ENCODE measurements around the gene PDE4C.
"Not testable (repeated sequence)": the region's sequence is repeated elsewhere in the genome, so short reads cannot be mapped to it uniquely, and the experiment has no call there.

DNA sequence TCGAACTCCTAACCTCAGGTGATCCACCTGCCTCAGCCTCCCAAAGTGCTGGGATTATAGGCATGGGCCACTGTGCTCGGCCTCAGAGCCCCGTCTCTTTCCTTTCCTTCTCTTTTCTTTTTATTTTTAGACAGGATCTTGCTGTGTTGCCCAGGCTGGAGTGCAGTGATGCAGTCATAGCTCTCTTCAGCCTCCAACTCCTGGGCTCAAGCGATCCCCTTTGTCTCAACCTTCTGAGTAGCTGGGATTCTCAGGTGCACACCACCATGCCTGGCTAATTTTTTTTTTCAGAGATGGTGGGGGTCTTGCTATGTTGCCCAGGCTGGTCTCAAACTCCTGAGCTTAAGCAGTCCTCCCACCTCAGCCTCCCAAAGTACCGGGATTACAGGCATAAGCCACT, 16.3 kb downstream of the PDE4C start:
- TF ChIP-seq, protein P1, sequence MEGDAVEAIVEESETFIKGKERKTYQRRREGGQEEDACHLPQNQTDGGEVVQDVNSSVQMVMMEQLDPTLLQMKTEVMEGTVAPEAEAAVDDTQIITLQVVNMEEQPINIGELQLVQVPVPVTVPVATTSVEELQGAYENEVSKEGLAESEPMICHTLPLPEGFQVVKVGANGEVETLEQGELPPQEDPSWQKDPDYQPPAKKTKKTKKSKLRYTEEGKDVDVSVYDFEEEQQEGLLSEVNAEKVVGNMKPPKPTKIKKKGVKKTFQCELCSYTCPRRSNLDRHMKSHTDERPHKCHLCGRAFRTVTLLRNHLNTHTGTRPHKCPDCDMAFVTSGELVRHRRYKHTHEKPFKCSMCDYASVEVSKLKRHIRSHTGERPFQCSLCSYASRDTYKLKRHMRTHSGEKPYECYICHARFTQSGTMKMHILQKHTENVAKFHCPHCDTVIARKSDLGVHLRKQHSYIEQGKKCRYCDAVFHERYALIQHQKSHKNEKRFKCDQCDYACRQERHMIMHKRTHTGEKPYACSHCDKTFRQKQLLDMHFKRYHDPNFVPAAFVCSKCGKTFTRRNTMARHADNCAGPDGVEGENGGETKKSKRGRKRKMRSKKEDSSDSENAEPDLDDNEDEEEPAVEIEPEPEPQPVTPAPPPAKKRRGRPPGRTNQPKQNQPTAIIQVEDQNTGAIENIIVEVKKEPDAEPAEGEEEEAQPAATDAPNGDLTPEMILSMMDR (conservative IDR thresholded peaks at IDR 0.05; ENCODE audit: low read length): not testable (repeated sequence)
- not testable (repeated sequence) for TF ChIP-seq EZH2phosphoT487 (IDR thresholded peaks at IDR 0.05; ENCODE audit: borderline replicate concordance, low read depth, low read length)
